ENCODE measurements around the gene BAMBI. TPM values are rescaled to one million over a fixed set of nuclear protein-coding genes. Genes with fewer than 3 reads are reported as not detected.

BAMBI gene
- polyA plus RNA-seq, 1 donor from 2014 or later = 0.54 TPM

DNA sequence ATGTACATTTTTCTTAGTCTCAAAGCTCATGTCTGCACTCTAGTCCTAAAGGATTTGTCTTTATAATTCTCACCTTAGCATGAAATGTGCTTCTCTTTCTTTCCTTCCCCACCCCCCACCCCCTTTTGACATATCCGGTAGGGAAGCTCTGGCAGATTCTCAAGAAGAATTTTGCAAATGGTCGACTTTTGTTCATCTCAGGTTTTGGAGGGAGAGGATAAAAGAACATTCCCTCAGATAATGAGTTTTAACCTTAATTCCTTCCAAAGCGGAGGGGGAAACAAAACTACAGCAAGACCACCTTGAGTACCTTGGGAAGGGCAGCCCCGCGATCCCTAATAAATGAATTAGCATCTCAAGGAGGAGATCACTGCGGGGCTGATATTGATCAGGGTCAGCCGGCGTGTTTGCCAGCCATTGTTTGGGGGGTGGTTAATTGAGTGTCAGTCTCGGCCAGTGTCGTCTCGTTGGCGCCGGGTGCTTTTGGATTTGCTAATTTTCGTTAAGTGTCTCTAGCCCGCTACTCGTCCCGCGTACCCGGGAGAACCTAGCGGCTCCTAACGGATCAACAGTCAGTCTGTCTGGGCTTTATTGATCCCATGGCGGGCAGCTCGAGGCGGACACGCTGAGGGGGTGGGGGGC is 874 bp upstream of the BAMBI start:
- Histone ChIP-seq H3K27me3 (ENCODE audit: insufficient read depth, low read depth, low read length) (peaks cover 91% of the 10 kb centered on the region), H3K9me2 (ENCODE audit: insufficient read depth, low read length) (no peaks in the 10 kb centered on the region), H2AFZ (ENCODE audit: low read depth, low read length) (no peak overlapping the region), H3K9me3 (ENCODE audit: low read length) (no peaks in the 10 kb centered on the region), H3F3A (ENCODE audit: insufficient read depth, low read length, poor library complexity, severe bottlenecking) (no peaks in the 10 kb centered on the region), H3K79me2 (replicated peaks; ENCODE audit: insufficient read depth, low read length) (no peaks in the 10 kb centered on the region), H3K4me3 (ENCODE audit: low read length) (peak overlapping the region; percentile 68), H3K4me2 (ENCODE audit: low read length) (peak overlapping the region; percentile 34), H3K36me3 (ENCODE audit: insufficient read depth, low read length) (no peaks in the 10 kb centered on the region), H3K27ac (ENCODE audit: low read length) (no peak overlapping the region), H4K20me1 (ENCODE audit: insufficient read depth) (no peaks in the 10 kb centered on the region), H3K9ac (ENCODE audit: low read length) (peak overlapping the region; percentile 49)
- TF ChIP-seq EZH2 (IDR thresholded peaks at IDR 0.05; ENCODE audit: borderline replicate concordance, insufficient read depth, low read length, poor library complexity, severe bottlenecking) = no peak
- TF ChIP-seq EP300 (conservative IDR thresholded peaks at IDR 0.05; ENCODE audit: poor library complexity, severe bottlenecking) = no peak
- TF ChIP-seq RAD21 (conservative IDR thresholded peaks at IDR 0.05) = no peak
- peak; percentile 68 for TF ChIP-seq POLR2AphosphoS5 (IDR thresholded peaks at IDR 0.05)
- TF ChIP-seq, protein P1, sequence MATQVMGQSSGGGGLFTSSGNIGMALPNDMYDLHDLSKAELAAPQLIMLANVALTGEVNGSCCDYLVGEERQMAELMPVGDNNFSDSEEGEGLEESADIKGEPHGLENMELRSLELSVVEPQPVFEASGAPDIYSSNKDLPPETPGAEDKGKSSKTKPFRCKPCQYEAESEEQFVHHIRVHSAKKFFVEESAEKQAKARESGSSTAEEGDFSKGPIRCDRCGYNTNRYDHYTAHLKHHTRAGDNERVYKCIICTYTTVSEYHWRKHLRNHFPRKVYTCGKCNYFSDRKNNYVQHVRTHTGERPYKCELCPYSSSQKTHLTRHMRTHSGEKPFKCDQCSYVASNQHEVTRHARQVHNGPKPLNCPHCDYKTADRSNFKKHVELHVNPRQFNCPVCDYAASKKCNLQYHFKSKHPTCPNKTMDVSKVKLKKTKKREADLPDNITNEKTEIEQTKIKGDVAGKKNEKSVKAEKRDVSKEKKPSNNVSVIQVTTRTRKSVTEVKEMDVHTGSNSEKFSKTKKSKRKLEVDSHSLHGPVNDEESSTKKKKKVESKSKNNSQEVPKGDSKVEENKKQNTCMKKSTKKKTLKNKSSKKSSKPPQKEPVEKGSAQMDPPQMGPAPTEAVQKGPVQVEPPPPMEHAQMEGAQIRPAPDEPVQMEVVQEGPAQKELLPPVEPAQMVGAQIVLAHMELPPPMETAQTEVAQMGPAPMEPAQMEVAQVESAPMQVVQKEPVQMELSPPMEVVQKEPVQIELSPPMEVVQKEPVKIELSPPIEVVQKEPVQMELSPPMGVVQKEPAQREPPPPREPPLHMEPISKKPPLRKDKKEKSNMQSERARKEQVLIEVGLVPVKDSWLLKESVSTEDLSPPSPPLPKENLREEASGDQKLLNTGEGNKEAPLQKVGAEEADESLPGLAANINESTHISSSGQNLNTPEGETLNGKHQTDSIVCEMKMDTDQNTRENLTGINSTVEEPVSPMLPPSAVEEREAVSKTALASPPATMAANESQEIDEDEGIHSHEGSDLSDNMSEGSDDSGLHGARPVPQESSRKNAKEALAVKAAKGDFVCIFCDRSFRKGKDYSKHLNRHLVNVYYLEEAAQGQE (IDR thresholded peaks at IDR 0.05; ENCODE audit: borderline replicate concordance) = no peak

DNA sequence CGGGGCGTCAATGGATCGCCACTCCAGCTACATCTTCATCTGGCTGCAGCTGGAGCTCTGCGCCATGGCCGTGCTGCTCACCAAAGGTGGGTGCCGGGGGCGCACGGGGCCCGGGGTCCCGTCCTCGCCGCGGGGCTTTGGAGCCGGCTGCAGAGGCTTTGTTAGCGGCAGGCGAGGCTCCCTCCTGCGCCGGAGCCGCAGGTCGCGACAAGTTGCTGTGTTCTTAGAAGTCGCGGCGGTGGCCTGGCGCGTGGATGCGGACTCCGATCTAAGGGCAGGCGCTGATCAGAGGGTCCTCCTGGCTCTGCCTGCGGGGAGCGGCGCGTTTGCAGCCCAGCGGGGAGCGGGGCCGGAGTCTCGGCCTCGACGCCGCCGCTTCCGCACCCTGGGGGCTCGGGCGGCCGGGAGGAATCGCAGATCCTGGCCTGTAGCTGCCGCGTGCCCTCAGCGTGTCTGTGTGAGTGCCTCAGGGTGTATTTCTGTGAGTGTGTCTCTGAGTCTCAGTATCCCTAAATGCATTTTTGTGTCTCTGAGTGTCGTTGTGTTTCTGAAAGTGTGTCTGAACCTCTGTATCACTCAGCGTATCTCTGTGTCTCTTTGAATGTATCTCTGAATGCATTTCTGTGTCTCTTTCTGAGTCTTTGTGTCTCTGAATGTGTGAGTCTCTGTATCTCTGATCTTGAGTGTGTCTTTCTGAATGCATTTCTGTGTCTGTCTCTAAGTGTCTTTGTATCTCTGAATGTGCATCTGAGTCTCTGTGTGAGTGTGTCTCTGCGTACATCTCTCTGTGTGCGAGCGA is 766 bp downstream of the BAMBI start:
- no peaks in the 10 kb centered on the region for H3F3A ChIP-seq (ENCODE audit: insufficient read depth, low read length, poor library complexity, severe bottlenecking)
- no peaks in the 10 kb centered on the region for H4K20me1 ChIP-seq (ENCODE audit: insufficient read depth)
- no peaks in the 10 kb centered on the region for H3K79me2 ChIP-seq (replicated peaks; ENCODE audit: insufficient read depth, low read length)
- H3K4me3 ChIP-seq (ENCODE audit: low read length) = peak overlapping the region; percentile 79
- peaks cover 94% of the 10 kb centered on the region for H3K27me3 ChIP-seq (ENCODE audit: insufficient read depth, low read depth, low read length)
- H3K36me3 ChIP-seq (ENCODE audit: insufficient read depth, low read length) = no peaks in the 10 kb centered on the region
- H3K4me2 ChIP-seq (ENCODE audit: low read length) = peak overlapping the region; percentile 79
- TF ChIP-seq EZH2 (IDR thresholded peaks at IDR 0.05; ENCODE audit: borderline replicate concordance, insufficient read depth, low read length, poor library complexity, severe bottlenecking) = no peak
- TF ChIP-seq, protein P2, sequence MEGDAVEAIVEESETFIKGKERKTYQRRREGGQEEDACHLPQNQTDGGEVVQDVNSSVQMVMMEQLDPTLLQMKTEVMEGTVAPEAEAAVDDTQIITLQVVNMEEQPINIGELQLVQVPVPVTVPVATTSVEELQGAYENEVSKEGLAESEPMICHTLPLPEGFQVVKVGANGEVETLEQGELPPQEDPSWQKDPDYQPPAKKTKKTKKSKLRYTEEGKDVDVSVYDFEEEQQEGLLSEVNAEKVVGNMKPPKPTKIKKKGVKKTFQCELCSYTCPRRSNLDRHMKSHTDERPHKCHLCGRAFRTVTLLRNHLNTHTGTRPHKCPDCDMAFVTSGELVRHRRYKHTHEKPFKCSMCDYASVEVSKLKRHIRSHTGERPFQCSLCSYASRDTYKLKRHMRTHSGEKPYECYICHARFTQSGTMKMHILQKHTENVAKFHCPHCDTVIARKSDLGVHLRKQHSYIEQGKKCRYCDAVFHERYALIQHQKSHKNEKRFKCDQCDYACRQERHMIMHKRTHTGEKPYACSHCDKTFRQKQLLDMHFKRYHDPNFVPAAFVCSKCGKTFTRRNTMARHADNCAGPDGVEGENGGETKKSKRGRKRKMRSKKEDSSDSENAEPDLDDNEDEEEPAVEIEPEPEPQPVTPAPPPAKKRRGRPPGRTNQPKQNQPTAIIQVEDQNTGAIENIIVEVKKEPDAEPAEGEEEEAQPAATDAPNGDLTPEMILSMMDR (IDR thresholded peaks at IDR 0.05; ENCODE audit: poor library complexity, severe bottlenecking) = no peak
- no peak overlapping the region for H3K27ac ChIP-seq (ENCODE audit: low read length)
- H3K9me3 ChIP-seq (ENCODE audit: low read length) = no peaks in the 10 kb centered on the region
- peak overlapping the region; percentile 53 for H3K9ac ChIP-seq (ENCODE audit: low read length)
- H2AFZ ChIP-seq (ENCODE audit: low read depth, low read length) = peak overlapping the region; percentile 9
- no peaks in the 10 kb centered on the region for H3K9me2 ChIP-seq (ENCODE audit: insufficient read depth, low read length)
